K562 (cell line): ENCODE measurements around the gene TRIM27. TPM values are rescaled to one million over a fixed set of nuclear protein-coding genes. Genes with fewer than 3 reads are reported as not detected.

Source experiments
- CBFB ChIP-seq: sonication (generic); formaldehyde crosslinking; IDR thresholded peaks from 2 replicates; pipeline ENCODE4 v1.4.0; 2020; ENCODE audit warnings: mild to moderate bottlenecking, missing genetic modification reagents
- CBX2 ChIP-seq: fragments of 200-600 bp; sonication (generic); IDR thresholded peaks from one replicate; pipeline ENCODE4 v1.6.1; 2012; ENCODE audit warnings: mild to moderate bottlenecking, low read length, inconsistent platforms; ENCODE audit not compliant: insufficient read depth, poor library complexity, severe bottlenecking
- E2F3 ChIP-seq: fragments of 250-450 bp; sonication (Bioruptor Pico); IDR thresholded peaks from 2 replicates; pipeline ENCODE4 v1.4.0; 2020; ENCODE audit warnings: mild to moderate bottlenecking
- FUS ChIP-seq: fragments of 200-400 bp; formaldehyde crosslinking; optimal IDR thresholded peaks from 2 replicates; pipeline ENCODE3; 2017; ENCODE audit warnings: low read depth, low read length
- GTF2B ChIP-seq: IDR thresholded peaks from 2 replicates; pipeline ENCODE4 v1.6.1; 2011; ENCODE audit not compliant: insufficient read length; ENCODE audit errors: extremely low read depth
- HEY1 ChIP-seq: fragments of 250-450 bp; sonication (Bioruptor Pico); IDR thresholded peaks from 2 replicates; pipeline ENCODE4 v1.5.0; 2020; ENCODE audit warnings: mild to moderate bottlenecking, moderate library complexity, borderline replicate concordance
- NR2C1 ChIP-seq, 2 experiments: fragments of 450-650 bp; IDR thresholded peaks; 2 replicates each; pipeline ENCODE4 v1.6.1; 2017; ENCODE audit warnings: mild to moderate bottlenecking in 2 of 2, antibody characterized with exemption in 1 of 2, inconsistent platforms in 1 of 2, missing compliant biosample characterization in 1 of 2, missing genetic modification characterization in 1 of 2
- PRPF4 ChIP-seq: fragments of 200-400 bp; formaldehyde crosslinking; IDR thresholded peaks from one replicate; pipeline ENCODE4 v1.6.1; 2017; ENCODE audit warnings: low read length, low read depth, mild to moderate bottlenecking; ENCODE audit not compliant: insufficient read depth, poor library complexity, severe bottlenecking
- SMARCB1 ChIP-seq: IDR thresholded peaks from 2 replicates; pipeline ENCODE4 v1.6.1; 2011; ENCODE audit warnings: improper control_type of control experiment, low read depth; ENCODE audit not compliant: insufficient read length
- STAT6 ChIP-seq: sonication (generic); formaldehyde crosslinking; IDR thresholded peaks from 2 replicates; pipeline ENCODE4 v1.8.1; 2023; ENCODE audit warnings: mild to moderate bottlenecking, missing genetic modification reagents
- TAF7 ChIP-seq: fragments of 450-650 bp; IDR thresholded peaks from 2 replicates; pipeline ENCODE4 v1.6.1; 2016; ENCODE audit warnings: missing genetic modification characterization, missing compliant biosample characterization
- ZNF699 ChIP-seq: fragments of 250-450 bp; sonication (Bioruptor Pico); IDR thresholded peaks from 2 replicates; pipeline ENCODE4 v1.8.0; 2021; ENCODE audit warnings: mild to moderate bottlenecking, moderate library complexity; ENCODE audit not compliant: insufficient replicate concordance
- ZNF740 ChIP-seq, 3 experiments: fragments of 200-800 bp in 1 of 3; sonication (Bioruptor generic) in 1 of 3; sonication (generic) in 1 of 3; formaldehyde crosslinking in 1 of 3; IDR thresholded peaks; 2 replicates each; pipeline versions ENCODE4 v1.6.1 to v1.8.0; 2016 to 2022; ENCODE audit warnings: mild to moderate bottlenecking in 2 of 3, missing compliant biosample characterization in 2 of 3, missing genetic modification characterization in 2 of 3, missing genetic modification reagents in 1 of 3
- polyA plus RNA-seq, 8 experiments: library from polyadenylated mRNA; depleted of rRNA in 4 of 8; stranded (reverse) in 5 of 8; unstranded in 3 of 8; fragments of >200 nt; fragmentation: Nextera tagmentation in 2 of 8; fragmentation: Illumina TruSeq in 1 of 8; extraction: Ambion mirVana in 2 of 8; extraction: Trizol in 1 of 8; gene quantifications; 2 replicates each; pipeline versions ENCODE4 v1.2.1 to v1.2.3, GENCODE V29; 2011 to 2014; ENCODE audit warnings: inconsistent platforms in 1 of 8, missing spikeins in 1 of 8
- total RNA-seq, 7 experiments: library from RNA; depleted of rRNA in 6 of 7; stranded (reverse); fragments of >200 nt in 6 of 7; fragmentation: Illumina TruSeq in 2 of 7; extraction: Trizol in 2 of 7; gene quantifications; 2 replicates each; pipeline versions ENCODE4 v1.2.1 to v1.2.3, GENCODE V29; 2011 to 2021; ENCODE audit warnings: low replicate concordance in 1 of 7
- TF ChIP-seq, protein P1 (sequence below): sonication (generic); formaldehyde crosslinking; IDR thresholded peaks from 2 replicates; pipeline ENCODE4 v1.8.0; 2022; ENCODE audit warnings: mild to moderate bottlenecking, missing genetic modification reagents
- TF ChIP-seq, protein P2 (sequence below): fragments of 250-450 bp; sonication (Bioruptor Pico); IDR thresholded peaks from 2 replicates; pipeline ENCODE4 v1.5.1; 2021; ENCODE audit warnings: mild to moderate bottlenecking

TRIM27 gene
- total and polyA plus RNA-seq, 9 of the 15 experiments (the other 6 are each of a cell fraction or from before 2014, with no cell fraction given), result 37.7 to 235 (median 122) TPM

DNA sequence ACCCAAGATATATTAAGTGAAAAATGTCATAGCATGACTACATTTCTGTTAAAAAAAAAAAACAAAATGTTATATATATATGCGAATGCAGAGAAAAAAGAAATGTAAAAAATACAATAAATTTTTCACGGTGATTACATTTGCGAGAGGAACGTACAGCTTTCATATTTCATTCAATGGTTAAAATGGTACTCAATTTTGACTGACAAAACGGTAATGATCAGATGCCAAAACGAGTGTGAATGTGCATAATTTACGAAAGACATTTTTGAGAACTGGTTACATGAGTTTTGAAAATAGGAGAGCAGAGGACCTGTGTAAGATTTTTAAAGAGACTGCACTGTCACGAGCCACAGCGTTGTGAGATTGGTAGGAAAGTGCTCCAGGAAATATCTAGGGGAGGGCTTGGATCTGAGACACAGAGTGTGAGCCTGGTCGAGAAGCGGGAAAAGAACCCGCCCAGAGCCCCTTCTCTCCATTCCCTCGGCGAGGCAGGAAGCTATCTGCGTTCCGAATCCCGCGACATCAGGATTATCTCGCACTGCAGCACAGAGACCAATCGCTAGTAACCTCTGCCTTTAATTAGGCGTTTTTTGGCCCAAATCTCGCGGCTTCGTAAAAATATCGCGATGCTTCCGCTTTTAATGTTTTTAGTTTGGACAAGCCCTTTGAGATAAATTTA lies 28.5 kb downstream of the TRIM27 start (continued):
- TF ChIP-seq, protein P1, sequence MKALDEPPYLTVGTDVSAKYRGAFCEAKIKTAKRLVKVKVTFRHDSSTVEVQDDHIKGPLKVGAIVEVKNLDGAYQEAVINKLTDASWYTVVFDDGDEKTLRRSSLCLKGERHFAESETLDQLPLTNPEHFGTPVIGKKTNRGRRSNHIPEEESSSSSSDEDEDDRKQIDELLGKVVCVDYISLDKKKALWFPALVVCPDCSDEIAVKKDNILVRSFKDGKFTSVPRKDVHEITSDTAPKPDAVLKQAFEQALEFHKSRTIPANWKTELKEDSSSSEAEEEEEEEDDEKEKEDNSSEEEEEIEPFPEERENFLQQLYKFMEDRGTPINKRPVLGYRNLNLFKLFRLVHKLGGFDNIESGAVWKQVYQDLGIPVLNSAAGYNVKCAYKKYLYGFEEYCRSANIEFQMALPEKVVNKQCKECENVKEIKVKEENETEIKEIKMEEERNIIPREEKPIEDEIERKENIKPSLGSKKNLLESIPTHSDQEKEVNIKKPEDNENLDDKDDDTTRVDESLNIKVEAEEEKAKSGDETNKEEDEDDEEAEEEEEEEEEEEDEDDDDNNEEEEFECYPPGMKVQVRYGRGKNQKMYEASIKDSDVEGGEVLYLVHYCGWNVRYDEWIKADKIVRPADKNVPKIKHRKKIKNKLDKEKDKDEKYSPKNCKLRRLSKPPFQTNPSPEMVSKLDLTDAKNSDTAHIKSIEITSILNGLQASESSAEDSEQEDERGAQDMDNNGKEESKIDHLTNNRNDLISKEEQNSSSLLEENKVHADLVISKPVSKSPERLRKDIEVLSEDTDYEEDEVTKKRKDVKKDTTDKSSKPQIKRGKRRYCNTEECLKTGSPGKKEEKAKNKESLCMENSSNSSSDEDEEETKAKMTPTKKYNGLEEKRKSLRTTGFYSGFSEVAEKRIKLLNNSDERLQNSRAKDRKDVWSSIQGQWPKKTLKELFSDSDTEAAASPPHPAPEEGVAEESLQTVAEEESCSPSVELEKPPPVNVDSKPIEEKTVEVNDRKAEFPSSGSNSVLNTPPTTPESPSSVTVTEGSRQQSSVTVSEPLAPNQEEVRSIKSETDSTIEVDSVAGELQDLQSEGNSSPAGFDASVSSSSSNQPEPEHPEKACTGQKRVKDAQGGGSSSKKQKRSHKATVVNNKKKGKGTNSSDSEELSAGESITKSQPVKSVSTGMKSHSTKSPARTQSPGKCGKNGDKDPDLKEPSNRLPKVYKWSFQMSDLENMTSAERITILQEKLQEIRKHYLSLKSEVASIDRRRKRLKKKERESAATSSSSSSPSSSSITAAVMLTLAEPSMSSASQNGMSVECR, result no peak; the same call in 1 of the 2 replicates
- TF ChIP-seq ZNF740 (CRISPR knock-in tag; IDR thresholded peaks at IDR 0.05) (no peak), ZNF740 (tag; IDR thresholded peaks at IDR 0.05) (no peak), TAF7 (tag) (peak; percentile 91), FUS (no peak), HEY1 (CRISPR knock-in tag) (no peak), GTF2B (peak; percentile 90), E2F3 (CRISPR knock-in tag) (0 out of 2 replicates have a peak, but pooled peaks have one; percentile 13), SMARCB1 (no peak), NR2C1 (IDR thresholded peaks at IDR 0.05) (no peak), NR2C1 (tag; IDR thresholded peaks at IDR 0.05) (peak; percentile 44; the same call in 1 of the 2 replicates), ZNF699 (CRISPR knock-in tag) (no peak), PRPF4 (no peak), CBFB (CRISPR knock-in tag) (no peak), CBX2 (no peak), STAT6 (no peak)
- TF ChIP-seq, protein P2, sequence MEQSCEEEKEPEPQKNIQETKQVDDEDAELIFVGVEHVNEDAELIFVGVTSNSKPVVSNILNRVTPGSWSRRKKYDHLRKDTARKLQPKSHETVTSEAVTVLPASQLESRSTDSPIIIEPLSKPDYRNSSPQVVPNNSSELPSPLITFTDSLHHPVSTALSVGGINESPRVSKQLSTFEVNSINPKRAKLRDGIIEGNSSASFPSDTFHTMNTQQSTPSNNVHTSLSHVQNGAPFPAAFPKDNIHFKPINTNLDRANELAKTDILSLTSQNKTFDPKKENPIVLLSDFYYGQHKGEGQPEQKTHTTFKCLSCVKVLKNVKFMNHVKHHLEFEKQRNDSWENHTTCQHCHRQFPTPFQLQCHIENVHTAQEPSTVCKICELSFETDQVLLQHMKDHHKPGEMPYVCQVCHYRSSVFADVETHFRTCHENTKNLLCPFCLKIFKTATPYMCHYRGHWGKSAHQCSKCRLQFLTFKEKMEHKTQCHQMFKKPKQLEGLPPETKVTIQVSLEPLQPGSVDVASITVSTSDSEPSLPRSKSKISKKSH (CRISPR knock-in tag), result no peak
